HG03457 (cell line): ENCODE data around the gene FOXC2.

Experiments
- ATAC-seq: cut with Tn5 transposase; IDR thresholded peaks from one replicate; pipeline ENCODE4 v1.9.1; 2021; ENCODE audit warnings: moderate number of reproducible peaks; ENCODE audit not compliant: unreplicated experiment

FOXC2 gene

GRCh38 chr16:86566601-86566965 lies at the start of gene FOXC2:
Gene FOXC2, plus strand, starts transcription at chr16:86566829. Its CDS starts 507 bp downstream, at chr16:86567336.
- no peak for ATAC-seq

GRCh38 chr16:86517033-86517432 lies 49.6 kb upstream of the FOXC2 start:
- ATAC-seq: no peak

GRCh38 chr16:86517652-86518258 lies 48.9 kb upstream of the FOXC2 start:
- ATAC-seq: no peak

- ATAC-seq: no peak
Observed at GRCh38 chr16:86519007-86519648, 47.5 kb upstream of the FOXC2 start.

GRCh38 chr16:86519649-86520316 lies 46.8 kb upstream of the FOXC2 start:
- no peak for ATAC-seq

- ATAC-seq: no peak
Observed at GRCh38 chr16:86520317-86521210, 46.1 kb upstream of the FOXC2 start.

- ATAC-seq: no peak
Observed at GRCh38 chr16:86521236-86522197, 45.1 kb upstream of the FOXC2 start.

GRCh38 chr16:86522634-86523033 lies 44.0 kb upstream of the FOXC2 start:
- no peak for ATAC-seq

GRCh38 chr16:86523166-86523740 lies 43.4 kb upstream of the FOXC2 start:
- no peak for ATAC-seq

- no peak for ATAC-seq
Observed at GRCh38 chr16:86524029-86524428, 42.6 kb upstream of the FOXC2 start.

- no peak for ATAC-seq
Observed at GRCh38 chr16:86525696-86526095, 40.9 kb upstream of the FOXC2 start.

- ATAC-seq: no peak
Observed at GRCh38 chr16:86527366-86527765, 39.3 kb upstream of the FOXC2 start.

- no peak for ATAC-seq
Observed at GRCh38 chr16:86528061-86528929, 38.3 kb upstream of the FOXC2 start.

- no peak for ATAC-seq
Observed at GRCh38 chr16:86529160-86529559, 37.5 kb upstream of the FOXC2 start.

GRCh38 chr16:86530251-86531190 lies 36.1 kb upstream of the FOXC2 start:
- no peak for ATAC-seq

- no peak for ATAC-seq
Observed at GRCh38 chr16:86531191-86531545, 35.5 kb upstream of the FOXC2 start.

GRCh38 chr16:86531641-86532525 lies 34.7 kb upstream of the FOXC2 start:
- no peak for ATAC-seq
